A549 (cell line): ENCODE results near the gene PPP1R37.

Source experiments
- CEBPB ChIP-seq, 2 experiments: fragments of >200 bp in 1 of 2; sonication (Bioruptor Twin) in 1 of 2; formaldehyde crosslinking in 1 of 2; IDR thresholded peaks; 2 replicates each; pipeline ENCODE4 v1.6.1; 2012 to 2016
- FOSB ChIP-seq: fragments of 250-450 bp; sonication (Bioruptor Pico); IDR thresholded peaks from 2 replicates; pipeline ENCODE4 v1.5.0; 2020; ENCODE audit warnings: mild to moderate bottlenecking, moderate library complexity
- FOSL2 ChIP-seq, 2 experiments: fragments of 450-650 bp in 1 of 2; fragments of >200 bp in 1 of 2; sonication (Bioruptor Twin) in 1 of 2; formaldehyde crosslinking; IDR thresholded peaks; 2 replicates each; pipeline versions ENCODE4 v1.5.0 to v1.6.1; 2016 to 2020; ENCODE audit warnings: mild to moderate bottlenecking in 1 of 2, moderate library complexity in 1 of 2
- RARB ChIP-seq: fragments of 250-450 bp; sonication (Bioruptor Pico); IDR thresholded peaks from 2 replicates; pipeline ENCODE4 v1.8.0; 2021; ENCODE audit warnings: mild to moderate bottlenecking, moderate library complexity
- TF ChIP-seq, protein P1 (sequence below): fragments of 450-650 bp; IDR thresholded peaks from 2 replicates; pipeline ENCODE4 v1.6.1; 2014; ENCODE audit warnings: antibody characterized with exemption

DNA sequence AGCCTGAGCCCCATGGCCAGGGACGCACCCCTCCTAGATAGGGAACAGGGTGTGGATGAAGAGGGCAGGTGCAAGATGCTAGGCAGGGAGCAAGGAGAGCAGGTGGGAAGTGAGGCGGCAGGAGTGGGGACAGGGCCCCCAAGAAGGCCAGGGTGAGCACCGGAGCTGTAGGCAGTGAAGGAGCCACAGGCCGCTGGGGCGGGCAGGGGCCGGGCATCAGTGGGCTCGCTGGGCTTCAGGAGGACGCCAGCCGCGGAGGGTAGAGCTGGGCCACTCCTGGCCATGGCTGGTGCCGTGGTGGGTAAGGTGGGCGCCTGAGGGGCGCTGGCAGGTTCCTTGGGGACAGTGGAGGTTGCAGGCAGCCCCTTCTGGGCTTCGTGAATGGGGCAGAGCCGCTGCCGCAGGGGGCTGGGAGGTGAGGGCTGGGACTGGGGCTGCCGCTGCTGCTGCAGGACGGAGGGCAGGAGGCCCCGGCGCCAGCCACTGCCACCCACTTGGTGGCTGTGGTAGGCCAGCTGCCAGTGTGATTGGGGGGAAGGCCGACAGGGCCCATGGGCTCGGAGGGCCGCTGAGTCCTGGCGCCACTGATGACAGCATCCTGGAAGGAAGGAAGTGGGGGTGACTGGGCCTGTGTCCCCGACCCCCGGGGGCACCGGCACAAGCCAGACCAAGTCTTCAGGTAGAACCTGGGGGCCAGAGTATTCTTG, 65.7 kb downstream of the PPP1R37 start:
- no peak for TF ChIP-seq RARB (CRISPR knock-in tag)
- TF ChIP-seq CEBPB (IDR thresholded peaks at IDR 0.05), result no peak
- no peak for TF ChIP-seq FOSL2 (IDR thresholded peaks at IDR 0.05)
- TF ChIP-seq FOSL2 (CRISPR knock-in tag; IDR thresholded peaks at IDR 0.05), result no peak
- no peak for TF ChIP-seq FOSB (CRISPR knock-in tag)
- TF ChIP-seq, protein P1, sequence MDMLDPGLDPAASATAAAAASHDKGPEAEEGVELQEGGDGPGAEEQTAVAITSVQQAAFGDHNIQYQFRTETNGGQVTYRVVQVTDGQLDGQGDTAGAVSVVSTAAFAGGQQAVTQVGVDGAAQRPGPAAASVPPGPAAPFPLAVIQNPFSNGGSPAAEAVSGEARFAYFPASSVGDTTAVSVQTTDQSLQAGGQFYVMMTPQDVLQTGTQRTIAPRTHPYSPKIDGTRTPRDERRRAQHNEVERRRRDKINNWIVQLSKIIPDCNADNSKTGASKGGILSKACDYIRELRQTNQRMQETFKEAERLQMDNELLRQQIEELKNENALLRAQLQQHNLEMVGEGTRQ, result no peak
